ENCODE results near the gene EEF2K.

The EEF2K gene

GRCh38 chr16:22336581-22336980, 130.5 kb downstream of the EEF2K start:
- no peak for DNase-seq (ENCODE audit: low read depth)

- DNase-seq (ENCODE audit: low read depth), result no peak
Measured at GRCh38 chr16:22337045-22337444, 131.0 kb downstream of the EEF2K start.

- DNase-seq (ENCODE audit: low read depth), result no peak
Measured at GRCh38 chr16:22337849-22338635, 132.0 kb downstream of the EEF2K start.

All from activated T-cell treated with anti-CD3 and anti-CD28 coated beads for 24 hours (primary cell).